Epidermal melanocyte (primary cell): Measurements from ENCODE around the gene ANKRD13C.

Source experiments
- DNase-seq: peaks from one replicate; pipeline ENCODE4 v3.0.0; 2011; ENCODE audit warnings: low spot score; ENCODE audit not compliant: insufficient read length

ANKRD13C gene

GRCh38 chr1:70220517-70221237 is 133.8 kb downstream of the ANKRD13C start:
- no peak for DNase-seq

- DNase-seq: no peak
Observed at GRCh38 chr1:70220015-70220414, 134.5 kb downstream of the ANKRD13C start.

GRCh38 chr1:70211541-70211940 is 143.0 kb downstream of the ANKRD13C start:
- DNase-seq: no peak

GRCh38 chr1:70210820-70211219 is 143.7 kb downstream of the ANKRD13C start:
- no peak for DNase-seq
